Gastroesophageal sphincter (tissue), 4 donors: ENCODE data around the gene OR7A5. TPM values are rescaled to one million over a fixed set of nuclear protein-coding genes. Genes with fewer than 3 reads are reported as not detected.
"Not testable (repeated sequence)": the region's sequence is repeated elsewhere in the genome, so short reads cannot be mapped to it uniquely, and the experiment has no call there.

Source experiments
- ATAC-seq: fragments of 150-250 bp; one replicate; pipeline ENCODE4 v1.9.1; 2016; ENCODE audit warnings: mild to moderate bottlenecking, moderate library complexity
- H3K27ac ChIP-seq, 4 donors: fragments of 200-600 bp; sonication (generic) in 3 of 4; 1 replicate in 3 of 4; 2 replicates in 1 of 4; pipeline ENCODE4 v1.5.1; 2016 to 2019
- H3K27me3 ChIP-seq: fragments of 200-600 bp; sonication (generic); one replicate; pipeline ENCODE4 v1.5.1; 2019
- H3K36me3 ChIP-seq, 2 donors: fragments of 200-600 bp; sonication (generic); one replicate each; pipeline ENCODE4 v1.5.1; 2019; ENCODE audit warnings: control low read depth in 1 of 2
- H3K4me1 ChIP-seq, 3 donors: fragments of 200-600 bp; sonication (generic); 1 replicate in 2 of 3; 2 replicates in 1 of 3; pipeline ENCODE4 v1.5.1; 2016 to 2019; ENCODE audit warnings: control low read depth in 2 of 3
- H3K4me3 ChIP-seq, 2 donors: fragments of 200-600 bp; sonication (generic); one replicate each; pipeline ENCODE4 v1.5.1; 2019; ENCODE audit warnings: mild to moderate bottlenecking in 1 of 2, moderate library complexity in 1 of 2
- H3K9me3 ChIP-seq, 3 donors: fragments of 200-600 bp; sonication (generic); one replicate each; pipeline ENCODE4 v1.5.1; 2017 to 2019; ENCODE audit warnings: control low read depth in 2 of 3
- EP300 ChIP-seq: sonication (generic); formaldehyde crosslinking; IDR thresholded peaks from one replicate; pipeline ENCODE4 v1.6.1; 2017; ENCODE audit warnings: antibody characterized with exemption, mild to moderate bottlenecking
- POLR2A ChIP-seq, 2 donors: fragments of 450-650 bp; IDR thresholded peaks; one replicate each; pipeline ENCODE4 v1.6.1; 2017; ENCODE audit warnings: antibody characterized with exemption in 2 of 2, mild to moderate bottlenecking in 2 of 2, moderate library complexity in 1 of 2
- POLR2AphosphoS5 ChIP-seq: sonication (generic); formaldehyde crosslinking; IDR thresholded peaks from one replicate; pipeline ENCODE4 v1.6.1; 2017; ENCODE audit warnings: antibody characterized with exemption
- WGBS, 2 donors: methylation state at CpG; one replicate each; pipeline ENCODE4 v1.1.5; 2018; ENCODE audit warnings: low coverage in 1 of 2; 5-methylcytosine and 5-hydroxymethylcytosine counted together
- total RNA-seq, 4 donors: library from RNA; depleted of rRNA; stranded (reverse); fragments of >200 nt; gene quantifications; one replicate each; pipeline ENCODE4 v1.1.0, GENCODE V29; 2016
- TF ChIP-seq, protein P1 (sequence below), 4 experiments: fragments of 200-600 bp in 2 of 4; fragments of 450-650 bp in 2 of 4; sonication (generic) in 1 of 4; IDR thresholded peaks; one replicate each; pipeline ENCODE4 v1.5.1; 2017 to 2019; ENCODE audit warnings: antibody characterized with exemption in 4 of 4, mild to moderate bottlenecking in 2 of 4, moderate library complexity in 2 of 4

OR7A5 gene
- total RNA-seq, 4 donors from 2014 or later = not detected

DNA sequence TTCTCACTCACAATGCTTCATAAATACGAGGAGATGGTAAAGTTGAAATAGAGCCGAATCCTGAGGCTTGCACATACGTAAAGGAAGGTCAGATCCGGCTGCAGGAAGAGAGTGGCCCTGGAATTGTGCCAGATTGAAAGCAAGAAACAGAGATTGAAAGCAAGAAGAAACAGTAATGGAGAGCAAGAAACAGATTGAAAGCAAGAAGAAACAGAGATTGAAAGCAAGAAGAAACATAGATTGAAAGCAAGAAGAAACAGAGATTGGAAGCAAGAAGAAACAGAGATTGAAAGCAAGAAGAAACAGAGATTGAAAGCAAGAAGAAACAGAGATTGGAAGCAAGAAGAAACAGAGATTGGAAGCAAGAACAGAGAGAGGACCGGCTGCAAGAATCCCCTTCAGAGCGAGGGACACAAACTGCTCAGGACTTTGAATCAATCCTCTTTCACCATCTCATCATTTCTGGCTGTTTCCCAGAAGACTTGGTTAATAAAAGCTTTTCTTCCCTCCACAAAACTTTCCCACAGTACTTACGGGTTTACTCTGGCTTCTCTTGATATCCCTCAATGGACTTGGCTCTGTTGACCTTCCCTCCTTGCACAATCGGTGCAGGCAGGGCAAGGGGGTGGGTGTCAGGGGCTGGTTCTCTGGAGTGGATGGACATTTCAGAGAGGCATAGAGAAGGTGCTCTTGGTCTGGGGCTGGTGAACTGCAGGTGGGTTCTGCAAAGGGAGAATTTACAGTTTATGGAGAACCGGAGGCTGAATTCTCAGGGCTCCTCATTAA lies 25.5 kb downstream of the OR7A5 start:
- Histone ChIP-seq H3K4me3 (no peak overlapping the region), H3K36me3 (no peaks in the 10 kb centered on the region), H3K27me3 (no peaks in the 10 kb centered on the region), H3K4me1 (no peaks in the 10 kb centered on the region), H3K27ac (no peak overlapping the region), H3K9me3 (no peaks in the 10 kb centered on the region)
- ATAC-seq = no peak
- 48 to 58% methylated on average over 5 to 8 of the region's 9 CpGs for WGBS, 2 donors
- TF ChIP-seq EP300 = no peak

DNA sequence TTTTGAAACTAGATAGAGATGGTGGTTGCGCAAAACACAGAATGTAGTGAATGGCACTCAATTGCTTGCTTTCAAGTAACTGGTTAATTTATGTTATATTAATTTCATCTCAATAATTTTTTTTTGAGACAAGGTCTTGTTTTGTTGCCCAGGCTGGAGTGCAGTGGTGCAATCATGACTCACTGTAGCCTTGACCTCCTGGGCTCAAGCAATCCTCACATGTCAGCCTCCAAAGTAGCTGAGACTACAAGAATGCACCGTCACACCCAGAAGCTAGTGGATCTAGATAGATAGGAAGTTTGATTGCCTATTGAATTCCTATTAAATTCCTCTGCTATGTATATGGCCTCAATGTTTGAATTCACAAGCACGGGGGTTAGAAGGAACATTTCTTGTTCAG lies 30.2 kb downstream of the OR7A5 start:
- no peaks in the 10 kb centered on the region for H3K36me3 ChIP-seq
- no peaks in the 10 kb centered on the region for H3K9me3 ChIP-seq
- no peak for ATAC-seq
- H3K4me1 ChIP-seq = no peaks in the 10 kb centered on the region
- no peak overlapping the region for H3K27ac ChIP-seq
- H3K27me3 ChIP-seq = no peaks in the 10 kb centered on the region
- TF ChIP-seq POLR2AphosphoS5 (no peak), EP300 (no peak), POLR2A (IDR thresholded peaks at IDR 0.05) (no peak)
- TF ChIP-seq, protein P1, sequence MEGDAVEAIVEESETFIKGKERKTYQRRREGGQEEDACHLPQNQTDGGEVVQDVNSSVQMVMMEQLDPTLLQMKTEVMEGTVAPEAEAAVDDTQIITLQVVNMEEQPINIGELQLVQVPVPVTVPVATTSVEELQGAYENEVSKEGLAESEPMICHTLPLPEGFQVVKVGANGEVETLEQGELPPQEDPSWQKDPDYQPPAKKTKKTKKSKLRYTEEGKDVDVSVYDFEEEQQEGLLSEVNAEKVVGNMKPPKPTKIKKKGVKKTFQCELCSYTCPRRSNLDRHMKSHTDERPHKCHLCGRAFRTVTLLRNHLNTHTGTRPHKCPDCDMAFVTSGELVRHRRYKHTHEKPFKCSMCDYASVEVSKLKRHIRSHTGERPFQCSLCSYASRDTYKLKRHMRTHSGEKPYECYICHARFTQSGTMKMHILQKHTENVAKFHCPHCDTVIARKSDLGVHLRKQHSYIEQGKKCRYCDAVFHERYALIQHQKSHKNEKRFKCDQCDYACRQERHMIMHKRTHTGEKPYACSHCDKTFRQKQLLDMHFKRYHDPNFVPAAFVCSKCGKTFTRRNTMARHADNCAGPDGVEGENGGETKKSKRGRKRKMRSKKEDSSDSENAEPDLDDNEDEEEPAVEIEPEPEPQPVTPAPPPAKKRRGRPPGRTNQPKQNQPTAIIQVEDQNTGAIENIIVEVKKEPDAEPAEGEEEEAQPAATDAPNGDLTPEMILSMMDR (IDR thresholded peaks at IDR 0.05) = no peak
- H3K4me3 ChIP-seq = no peak overlapping the region
- 79 to 90% methylated on average over 2 of the region's 3 CpGs for WGBS, 2 donors

DNA sequence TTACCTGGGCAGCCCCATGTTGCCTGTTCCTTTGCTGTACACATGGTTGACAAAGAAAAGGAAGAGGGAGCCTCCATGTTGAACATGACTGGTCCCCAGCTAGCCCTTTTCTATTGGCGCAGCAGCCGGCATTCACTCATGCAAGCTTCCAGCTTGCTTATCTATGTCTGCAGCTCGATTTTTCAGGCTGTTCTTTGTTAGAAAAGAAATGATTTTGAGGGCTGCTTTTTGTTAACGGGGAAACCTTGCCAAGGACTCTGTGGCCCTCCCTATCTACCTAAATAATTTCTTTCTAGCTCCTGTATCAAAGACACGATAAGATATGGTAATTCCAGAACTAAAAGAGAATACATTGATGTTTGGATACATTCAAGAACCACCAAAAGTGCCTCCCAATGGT lies 36.2 kb downstream of the OR7A5 start:
- no peak for ATAC-seq
- TF ChIP-seq, protein P1 (IDR thresholded peaks at IDR 0.05) = no peak
- TF ChIP-seq POLR2AphosphoS5 (no peak), POLR2A (IDR thresholded peaks at IDR 0.05) (no peak), EP300 (no peak)
- Histone ChIP-seq H3K4me3 (no peak overlapping the region), H3K27ac (no peak overlapping the region), H3K4me1 (no peaks in the 10 kb centered on the region), H3K36me3 (no peaks in the 10 kb centered on the region), H3K27me3 (peaks cover 13% of the 10 kb centered on the region), H3K9me3 (no peaks in the 10 kb centered on the region)
- 49 to 80% methylated on average over 3 to 5 of the region's 5 CpGs for WGBS, 2 donors

DNA sequence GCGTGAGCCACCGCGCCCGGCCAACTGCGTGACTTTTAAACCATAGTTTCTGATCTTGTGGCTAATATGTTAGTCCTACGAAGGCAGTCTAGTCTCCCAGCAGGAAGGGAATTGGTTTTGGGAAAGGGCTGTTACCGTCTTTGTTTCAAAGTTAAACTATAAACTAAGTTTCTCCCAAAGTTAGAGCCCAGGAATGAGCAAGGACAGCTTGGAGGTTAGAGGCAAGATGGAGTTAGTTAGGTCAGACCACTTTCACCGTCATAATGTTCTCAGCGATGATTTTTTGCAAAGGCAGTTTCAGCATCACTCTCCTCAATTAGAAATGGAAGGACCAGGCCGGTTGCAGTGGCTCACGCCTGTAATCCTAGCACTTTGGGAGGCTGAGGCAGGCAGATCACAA lies 39.0 kb downstream of the OR7A5 start:
- peaks cover 13% of the 10 kb centered on the region for H3K27me3 ChIP-seq
- H3K27ac ChIP-seq = no peak overlapping the region
- H3K9me3 ChIP-seq = peaks cover 0 to 4% (median 0%) of the 10 kb centered on the region in 3 donors
- ATAC-seq = no peak
- H3K36me3 ChIP-seq = no peaks in the 10 kb centered on the region
- no peak overlapping the region for H3K4me3 ChIP-seq
- WGBS, 2 donors = 88 to 95% methylated on average over 5 to 6 of the region's 11 CpGs
- TF ChIP-seq EP300 = no peak
- TF ChIP-seq POLR2AphosphoS5 = no peak
- no peak for TF ChIP-seq POLR2A (IDR thresholded peaks at IDR 0.05)
- TF ChIP-seq, protein P1 (IDR thresholded peaks at IDR 0.05) = no peak
- no peaks in the 10 kb centered on the region for H3K4me1 ChIP-seq

DNA sequence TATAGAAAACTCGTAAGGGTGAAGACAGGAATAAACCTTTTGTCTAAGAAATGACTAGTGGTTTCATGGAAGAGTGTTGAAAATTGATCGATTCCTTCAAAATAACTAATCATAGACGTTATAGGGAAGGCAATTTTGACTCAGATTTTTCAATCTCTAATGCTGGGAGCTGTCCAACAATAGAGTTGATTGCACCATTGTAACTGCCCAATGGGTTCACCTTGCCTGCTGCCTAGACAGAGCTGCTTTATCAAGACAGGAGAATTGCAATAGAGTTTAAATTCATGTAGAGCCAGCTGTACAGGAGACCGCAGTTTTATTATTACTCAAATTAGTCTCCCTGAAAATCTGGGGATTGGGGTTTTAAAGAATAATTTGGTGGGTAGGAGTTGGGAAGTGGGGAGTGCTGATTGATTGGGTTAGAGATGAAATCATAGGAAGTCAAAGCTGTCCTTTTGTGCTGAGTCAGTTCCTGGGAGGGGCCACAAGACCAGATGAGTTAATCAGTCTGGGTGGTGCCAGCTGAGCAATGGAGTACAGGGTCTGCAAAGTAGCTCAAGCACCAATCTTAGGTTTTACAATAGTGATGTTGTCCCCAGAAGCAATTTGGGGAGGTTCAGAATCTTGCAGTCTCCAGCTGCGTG lies 39.8 kb downstream of the OR7A5 start:
- Histone ChIP-seq H3K27me3 (peaks cover 13% of the 10 kb centered on the region), H3K27ac (no peak overlapping the region), H3K4me3 (no peak overlapping the region), H3K36me3 (no peaks in the 10 kb centered on the region), H3K9me3 (peaks cover 0 to 4% (median 0%) of the 10 kb centered on the region in 3 donors), H3K4me1 (no peaks in the 10 kb centered on the region)
- no peak for ATAC-seq
- 67 to 72% methylated on average over 5 of the region's 5 CpGs for WGBS, 2 donors
- no peak for TF ChIP-seq POLR2AphosphoS5
- TF ChIP-seq POLR2A (IDR thresholded peaks at IDR 0.05) = no peak
- TF ChIP-seq, protein P1 (IDR thresholded peaks at IDR 0.05) = no peak
- no peak for TF ChIP-seq EP300

DNA sequence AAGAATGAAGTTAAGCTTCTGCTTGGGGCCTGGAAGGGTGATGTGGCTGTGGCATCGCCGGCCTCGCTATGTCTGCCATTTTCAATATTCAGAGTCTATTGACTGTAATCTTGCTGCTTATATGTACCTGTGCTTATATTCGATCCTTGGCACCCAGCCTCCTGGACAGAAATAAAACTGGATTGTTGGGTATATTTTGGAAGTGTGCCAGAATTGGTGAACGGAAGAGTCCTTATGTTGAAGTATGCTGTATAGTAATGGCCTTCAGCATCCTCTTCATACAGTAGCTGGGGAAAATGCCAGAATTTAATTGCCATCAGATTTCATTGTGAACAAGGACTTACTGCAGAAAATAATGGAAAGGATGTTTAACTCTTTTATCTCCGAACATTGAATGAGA lies 42.7 kb downstream of the OR7A5 start:
- H3K36me3 ChIP-seq, ATAC-seq, H3K4me3 ChIP-seq, H3K27me3 ChIP-seq, H3K4me1 ChIP-seq, H3K27ac ChIP-seq: not testable (repeated sequence)
- H3K9me3 ChIP-seq = peaks cover 0 to 10% (median 0%) of the 10 kb centered on the region in 3 donors
- WGBS, 2 donors = 47 to 76% methylated on average over 3 to 6 of the region's 6 CpGs
